Endothelial cell of hepatic sinusoid (primary cell): ENCODE measurements around the gene APOLD1.

Experiments used
- in situ Hi-C: cut with HindIII; loops from 2 replicates; pipeline ENCODE4 v1.10.0; 2017; ENCODE audit warnings: low sequenced_read_pairs

APOLD1 gene

DNA sequence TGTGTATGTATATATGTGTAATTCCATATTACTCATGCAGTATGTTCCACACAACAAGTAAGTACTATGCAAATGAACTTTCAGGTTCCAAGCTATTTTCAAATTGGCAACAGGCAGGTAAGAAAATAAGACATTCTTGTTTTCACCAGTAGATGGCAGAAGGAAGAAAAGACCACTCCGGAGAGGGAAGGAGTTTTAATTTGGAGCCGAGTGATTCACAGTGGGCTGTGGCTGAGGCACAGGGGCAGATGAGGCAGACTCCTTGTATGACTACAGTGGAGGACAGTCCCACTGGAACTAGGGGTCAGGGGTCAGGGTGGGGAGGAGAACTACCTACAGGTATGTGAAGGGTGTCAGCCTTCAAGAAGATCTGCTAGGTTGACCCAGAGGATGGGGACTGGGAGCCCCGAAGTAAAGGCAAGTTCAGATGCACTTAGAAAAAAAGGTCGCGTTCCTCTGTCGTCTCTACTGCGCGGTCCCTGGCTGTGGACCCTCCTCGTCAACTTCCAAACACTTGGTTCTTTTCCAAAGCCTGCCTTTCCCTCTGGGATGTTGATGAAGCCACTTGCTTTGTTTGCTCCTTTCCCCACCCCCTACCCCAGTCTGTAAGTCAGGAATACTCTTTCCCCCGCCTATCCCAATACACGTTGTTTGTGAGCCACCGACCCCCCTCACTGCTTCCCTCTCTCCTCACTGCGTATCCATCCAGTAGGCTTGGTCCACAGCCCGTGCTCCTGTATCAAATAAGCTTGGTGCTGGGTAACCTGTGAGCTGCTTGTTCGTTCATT, 51.8 kb downstream of the APOLD1 start:
- in situ Hi-C loops = loop anchor here (5.0 kb wide), 3 partner anchors 45 to 75 kb away; partner anchors contain the start of gene APOLD1

DNA sequence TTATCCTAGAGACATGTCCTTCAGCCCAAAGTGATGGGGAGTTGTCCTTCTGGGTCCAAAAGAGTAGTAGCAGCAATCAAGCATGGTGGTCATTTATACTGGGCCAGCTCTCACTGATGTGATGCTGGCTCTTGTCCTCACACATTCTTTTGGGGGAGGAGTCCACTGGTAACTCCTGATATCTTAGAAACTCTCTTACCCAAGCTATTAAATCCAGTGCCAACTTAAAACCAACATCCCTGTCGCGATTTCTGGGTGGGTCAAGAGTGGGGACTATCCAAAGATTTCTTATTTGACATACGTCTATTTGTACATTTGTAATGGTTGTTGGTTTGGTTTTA, 52.3 kb downstream of the APOLD1 start:
- in situ Hi-C loops = loop anchor here (5.0 kb wide), 3 partner anchors 45 to 75 kb away; partner anchors contain the start of gene APOLD1

DNA sequence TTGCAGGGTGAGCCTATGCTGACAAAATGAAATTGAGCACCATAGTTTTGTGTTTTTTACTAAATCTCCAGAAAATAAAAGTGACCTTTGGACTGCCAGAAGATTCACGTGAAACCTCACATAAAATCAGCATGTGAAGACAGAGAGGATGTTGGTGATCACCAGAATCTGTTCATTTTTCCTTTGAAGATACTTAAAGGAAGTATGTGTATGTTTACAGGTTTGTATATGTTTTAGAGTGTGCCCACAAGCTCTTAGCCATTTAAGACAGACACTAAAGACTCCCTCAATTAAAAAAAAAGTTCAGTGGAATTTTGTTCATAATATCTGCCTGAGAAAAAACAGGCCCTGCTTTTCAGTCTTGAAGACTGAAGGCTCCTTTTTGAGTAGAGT, 53.5 kb downstream of the APOLD1 start:
- in situ Hi-C loops = loop anchor here (5.0 kb wide), 3 partner anchors 43 to 73 kb away; partner anchors contain the start of gene APOLD1

DNA sequence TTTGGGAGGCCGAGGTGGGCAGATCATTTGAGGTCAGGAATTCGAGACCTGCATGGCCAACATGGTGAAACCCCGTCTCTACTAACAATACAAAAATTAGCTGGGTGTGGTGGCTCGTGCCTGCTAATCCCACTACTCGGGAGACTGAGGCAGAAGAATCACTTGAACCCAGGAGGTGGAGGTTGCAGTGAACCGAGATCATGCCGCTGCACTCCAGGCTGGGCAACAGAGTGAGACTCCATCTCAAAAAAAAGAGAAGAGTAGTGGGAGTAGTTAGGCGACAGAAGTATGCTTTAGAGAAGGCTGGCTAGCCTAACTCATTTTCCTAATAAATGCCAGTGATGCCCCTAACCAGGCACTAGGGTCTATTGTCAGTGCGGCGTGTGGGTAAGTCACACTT, 54.0 kb downstream of the APOLD1 start:
- in situ Hi-C loops = loop anchor here (5.0 kb wide), 3 partner anchors 43 to 73 kb away; partner anchors contain the start of gene APOLD1

DNA sequence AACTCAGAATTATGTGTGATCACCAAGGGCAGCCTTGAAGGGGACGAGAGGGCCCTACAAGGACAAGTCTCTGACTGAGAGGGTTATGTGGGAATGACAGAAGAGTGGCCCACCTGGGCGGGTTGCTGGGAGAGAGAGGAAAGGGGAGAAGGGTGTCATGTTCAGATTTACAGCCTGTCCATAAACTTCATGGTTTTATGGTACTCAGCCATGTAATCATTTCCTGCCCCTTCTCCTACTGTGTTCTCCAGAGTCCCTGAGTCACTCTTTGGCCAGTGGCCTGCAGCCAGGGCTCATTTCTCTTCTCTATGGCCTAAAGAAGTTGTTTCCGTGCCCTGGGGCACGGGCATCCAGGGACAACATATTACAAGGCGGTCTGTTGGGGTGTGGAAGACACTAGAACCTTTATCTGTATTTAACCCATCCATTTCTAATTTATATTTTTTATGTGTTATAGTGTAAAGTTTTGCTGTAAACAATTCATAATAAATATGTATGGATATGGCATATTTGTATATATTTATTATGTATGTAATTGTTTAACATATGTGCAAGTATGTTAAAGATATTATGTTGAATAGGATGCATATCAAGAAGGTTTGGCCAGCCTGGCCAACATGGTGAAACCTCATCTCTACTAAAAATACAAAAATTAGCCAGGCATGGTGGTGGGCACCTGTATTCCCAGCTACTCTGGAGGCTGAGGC, 54.6 kb downstream of the APOLD1 start:
- in situ Hi-C loops = loop anchor here (5.0 kb wide), 3 partner anchors 42 to 72 kb away; partner anchors contain the start of gene APOLD1

DNA sequence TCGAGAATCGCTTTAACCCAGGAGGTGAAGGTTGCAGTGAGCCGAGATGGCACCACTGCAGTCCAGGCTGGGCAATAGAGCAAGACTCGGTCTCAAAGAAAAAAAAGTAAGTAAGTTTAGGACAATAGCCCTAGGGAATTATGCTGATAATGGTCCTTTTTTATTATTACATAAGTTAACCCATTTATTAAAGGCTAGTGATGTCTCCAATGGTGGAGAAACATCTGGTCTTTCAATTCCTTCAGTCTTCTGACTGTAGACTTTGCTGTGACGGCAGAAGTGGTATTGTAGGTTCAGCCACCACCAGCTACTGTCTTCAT, 55.1 kb downstream of the APOLD1 start:
- in situ Hi-C loops = no loop called here
